ENCODE results near the gene SMPDL3B. TPM values are rescaled to one million over a fixed set of nuclear protein-coding genes. Genes with fewer than 3 reads are reported as not detected.
A peak's percentile ranks its signal among the peaks of the same experiment; 100 is the strongest.

SMPDL3B gene, protein sequence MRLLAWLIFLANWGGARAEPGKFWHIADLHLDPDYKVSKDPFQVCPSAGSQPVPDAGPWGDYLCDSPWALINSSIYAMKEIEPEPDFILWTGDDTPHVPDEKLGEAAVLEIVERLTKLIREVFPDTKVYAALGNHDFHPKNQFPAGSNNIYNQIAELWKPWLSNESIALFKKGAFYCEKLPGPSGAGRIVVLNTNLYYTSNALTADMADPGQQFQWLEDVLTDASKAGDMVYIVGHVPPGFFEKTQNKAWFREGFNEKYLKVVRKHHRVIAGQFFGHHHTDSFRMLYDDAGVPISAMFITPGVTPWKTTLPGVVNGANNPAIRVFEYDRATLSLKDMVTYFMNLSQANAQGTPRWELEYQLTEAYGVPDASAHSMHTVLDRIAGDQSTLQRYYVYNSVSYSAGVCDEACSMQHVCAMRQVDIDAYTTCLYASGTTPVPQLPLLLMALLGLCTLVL
- total RNA-seq: 0.37 and 0.44 TPM in 2 replicates

DNA sequence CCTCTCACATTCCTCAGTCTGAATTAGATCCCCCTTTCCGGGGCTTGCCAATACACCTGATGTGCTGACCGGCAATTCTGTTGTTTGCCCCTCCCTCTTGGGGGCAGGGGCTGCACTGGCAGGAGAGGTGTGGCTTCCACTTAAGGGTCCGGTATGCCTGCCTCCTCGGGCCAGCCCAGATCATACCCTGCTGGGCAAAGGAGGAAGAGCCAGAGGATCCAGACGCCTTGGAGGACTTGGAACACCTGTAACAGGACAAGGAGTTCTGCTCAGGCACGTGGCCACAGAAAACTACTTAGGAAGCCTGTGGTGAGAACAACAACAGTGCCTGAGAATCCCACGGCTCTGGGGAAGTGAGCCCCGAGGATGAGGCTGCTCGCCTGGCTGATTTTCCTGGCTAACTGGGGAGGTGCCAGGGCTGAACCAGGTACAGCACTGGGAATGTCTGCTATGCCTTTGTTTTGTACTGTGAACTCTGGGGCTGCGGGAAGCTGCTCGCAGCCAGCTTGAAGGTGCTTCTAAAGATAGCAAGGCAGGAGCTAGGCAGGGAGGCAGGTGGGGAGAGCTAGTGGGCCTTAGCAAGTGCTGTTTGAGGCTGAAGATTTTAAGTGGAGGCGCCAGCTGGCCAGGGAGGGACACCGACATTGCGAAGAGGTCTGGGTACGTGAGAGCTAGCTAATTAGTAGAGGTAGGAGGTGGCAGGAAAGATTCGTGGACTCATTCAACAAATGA, at the start of gene SMPDL3B:
Gene SMPDL3B (plus strand): TSS at position 183 of the 732 bp plus-strand sequence. CDS start 184 bp downstream, at position 367.
- Mint-ChIP-seq H3K9me3 (no peaks in the 10 kb centered on the region), H3K27me3 (ENCODE audit: low read depth) (peaks cover 16% of the 10 kb centered on the region), H3K4me3 (ENCODE audit: low read depth) (peak within 1 kb of the TSS; percentile 19), H3K36me3 (ENCODE audit: low read depth) (no peaks in the 10 kb centered on the region), H3K4me1 (ENCODE audit: low read depth) (peaks cover 30% of the 10 kb centered on the region), H3K27ac (no peak within 1 kb of the TSS)
- DNase-seq (ENCODE audit: low spot score): no peak
- intact Hi-C loops (cut with micrococcal nuclease): no loop called here

DNA sequence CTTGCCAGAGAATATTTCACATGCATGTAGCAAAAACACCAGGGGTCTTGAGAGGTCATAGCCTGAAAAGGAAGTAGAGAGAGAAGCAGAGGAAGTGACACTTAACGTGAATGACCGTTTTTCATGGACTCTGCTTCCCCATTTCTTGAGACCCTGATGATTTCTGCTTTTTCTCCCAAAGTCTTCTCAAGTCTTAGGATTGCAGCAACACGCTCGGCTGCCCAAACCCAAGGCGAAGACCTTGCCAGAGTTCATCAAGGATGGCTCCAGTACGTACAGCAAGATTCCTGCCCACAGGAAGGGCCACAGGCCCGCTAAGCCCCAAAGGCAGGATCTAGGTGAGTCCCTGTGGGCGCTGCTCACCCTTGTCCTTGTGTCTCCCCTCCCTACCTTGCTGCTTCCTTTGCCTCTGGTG, 49.7 kb upstream of the SMPDL3B start:
- Mint-ChIP-seq H3K4me1 (ENCODE audit: low read depth) (peaks cover 51% of the 10 kb centered on the region), H3K9me3 (no peaks in the 10 kb centered on the region), H3K4me3 (ENCODE audit: low read depth) (no peak overlapping the region), H3K36me3 (ENCODE audit: low read depth) (peaks cover 76% of the 10 kb centered on the region), H3K27ac (peak overlapping the region; percentile 6), H3K27me3 (ENCODE audit: low read depth) (no peaks in the 10 kb centered on the region)
- no peak for DNase-seq (ENCODE audit: low spot score)
- intact Hi-C loops (cut with micrococcal nuclease): no loop called here

DNA sequence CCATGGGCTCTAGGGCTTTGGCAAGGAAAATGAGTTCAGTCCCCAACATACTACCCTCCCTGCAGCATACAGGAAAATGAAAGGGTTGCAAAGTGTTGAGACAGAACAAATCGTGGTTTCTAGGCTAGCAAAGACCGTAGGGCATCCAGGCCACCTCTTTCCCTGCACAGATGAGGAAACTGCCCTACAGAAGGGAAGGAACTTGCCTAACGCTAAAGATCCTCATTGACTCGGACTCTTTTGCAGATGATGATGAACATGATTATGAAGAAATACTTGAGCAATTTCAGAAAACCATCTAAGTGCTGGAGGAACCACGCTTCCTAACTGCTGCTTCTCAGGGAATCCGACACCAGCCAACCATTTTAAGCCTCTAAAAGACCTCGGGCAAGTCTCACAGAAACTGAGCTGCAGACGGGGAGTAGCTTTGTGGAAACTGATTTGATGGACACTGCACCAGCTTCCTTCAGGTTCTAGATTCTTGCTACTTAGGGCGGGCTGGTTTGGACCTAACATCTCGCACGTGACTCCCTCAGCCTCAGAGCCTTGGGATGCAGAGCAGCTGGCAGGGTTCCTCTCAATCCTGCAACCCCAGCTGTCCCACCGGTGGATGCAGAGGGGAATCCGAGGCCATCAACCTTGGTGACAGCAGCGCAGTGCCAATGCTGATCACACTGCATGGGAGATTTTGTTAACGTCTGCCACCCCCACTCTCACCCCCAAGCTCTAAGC, 49.0 kb upstream of the SMPDL3B start:
- H3K27me3 Mint-ChIP-seq (ENCODE audit: low read depth): no peaks in the 10 kb centered on the region
- no peak overlapping the region for H3K4me3 Mint-ChIP-seq (ENCODE audit: low read depth)
- H3K27ac Mint-ChIP-seq: no peak overlapping the region
- peaks cover 57% of the 10 kb centered on the region for H3K4me1 Mint-ChIP-seq (ENCODE audit: low read depth)
- DNase-seq (ENCODE audit: low spot score): no peak
- H3K36me3 Mint-ChIP-seq (ENCODE audit: low read depth): peaks cover 82% of the 10 kb centered on the region
- intact Hi-C loops (cut with micrococcal nuclease): loop anchor here (2.0 kb wide), 1 partner anchor 13 kb away; the partner anchor contains the start of gene THEMIS2
- H3K9me3 Mint-ChIP-seq: no peaks in the 10 kb centered on the region

DNA sequence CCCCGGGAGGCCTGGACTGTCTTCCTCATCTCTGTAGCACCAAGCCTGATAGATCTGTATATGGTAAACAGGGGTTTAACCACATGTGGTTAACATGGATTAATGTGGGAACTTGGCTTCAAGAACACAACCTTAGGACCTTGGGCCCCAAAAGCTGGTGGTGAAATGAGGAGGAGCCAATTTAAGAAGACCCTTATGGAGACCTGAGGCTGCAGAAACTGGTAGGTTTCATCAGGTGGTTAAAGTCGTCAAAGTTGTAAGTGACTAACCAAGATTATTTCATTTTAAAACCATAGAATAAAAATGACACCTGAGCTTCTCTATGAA, 48.5 kb upstream of the SMPDL3B start:
- H3K4me3 Mint-ChIP-seq (ENCODE audit: low read depth): no peak overlapping the region
- H3K4me1 Mint-ChIP-seq (ENCODE audit: low read depth): peaks cover 62% of the 10 kb centered on the region
- intact Hi-C loops (cut with micrococcal nuclease): loop anchor here (2.0 kb wide), 1 partner anchor 14 kb away; the partner anchor contains the start of gene THEMIS2
- H3K9me3 Mint-ChIP-seq: no peaks in the 10 kb centered on the region
- H3K36me3 Mint-ChIP-seq (ENCODE audit: low read depth): peaks cover 85% of the 10 kb centered on the region
- peak overlapping the region; percentile 82 for H3K27ac Mint-ChIP-seq
- DNase-seq (ENCODE audit: low spot score): no peak
- H3K27me3 Mint-ChIP-seq (ENCODE audit: low read depth): no peaks in the 10 kb centered on the region

DNA sequence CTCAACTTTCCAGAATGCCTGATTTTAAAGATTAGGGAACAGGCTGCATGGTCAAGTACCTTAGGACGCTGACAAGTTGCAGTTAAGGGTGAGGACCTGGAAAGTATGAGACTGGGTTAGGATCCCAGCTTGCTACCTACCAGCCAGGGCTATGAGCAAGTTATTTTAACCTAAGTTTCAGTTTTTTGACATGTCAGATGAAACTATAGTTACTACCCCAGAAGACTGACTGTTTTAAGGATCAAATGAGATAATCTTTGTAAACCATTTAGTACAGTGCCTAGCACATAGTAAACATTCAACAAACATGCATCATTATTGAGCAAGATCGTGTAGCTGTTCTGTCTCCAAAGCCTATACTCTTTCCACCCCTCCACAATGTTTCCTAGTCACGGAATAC, 48.1 kb upstream of the SMPDL3B start:
- peaks cover 85% of the 10 kb centered on the region for H3K36me3 Mint-ChIP-seq (ENCODE audit: low read depth)
- intact Hi-C loops (cut with micrococcal nuclease): loop anchor here (2.0 kb wide), 1 partner anchor 14 kb away; the partner anchor contains the start of gene THEMIS2

DNA sequence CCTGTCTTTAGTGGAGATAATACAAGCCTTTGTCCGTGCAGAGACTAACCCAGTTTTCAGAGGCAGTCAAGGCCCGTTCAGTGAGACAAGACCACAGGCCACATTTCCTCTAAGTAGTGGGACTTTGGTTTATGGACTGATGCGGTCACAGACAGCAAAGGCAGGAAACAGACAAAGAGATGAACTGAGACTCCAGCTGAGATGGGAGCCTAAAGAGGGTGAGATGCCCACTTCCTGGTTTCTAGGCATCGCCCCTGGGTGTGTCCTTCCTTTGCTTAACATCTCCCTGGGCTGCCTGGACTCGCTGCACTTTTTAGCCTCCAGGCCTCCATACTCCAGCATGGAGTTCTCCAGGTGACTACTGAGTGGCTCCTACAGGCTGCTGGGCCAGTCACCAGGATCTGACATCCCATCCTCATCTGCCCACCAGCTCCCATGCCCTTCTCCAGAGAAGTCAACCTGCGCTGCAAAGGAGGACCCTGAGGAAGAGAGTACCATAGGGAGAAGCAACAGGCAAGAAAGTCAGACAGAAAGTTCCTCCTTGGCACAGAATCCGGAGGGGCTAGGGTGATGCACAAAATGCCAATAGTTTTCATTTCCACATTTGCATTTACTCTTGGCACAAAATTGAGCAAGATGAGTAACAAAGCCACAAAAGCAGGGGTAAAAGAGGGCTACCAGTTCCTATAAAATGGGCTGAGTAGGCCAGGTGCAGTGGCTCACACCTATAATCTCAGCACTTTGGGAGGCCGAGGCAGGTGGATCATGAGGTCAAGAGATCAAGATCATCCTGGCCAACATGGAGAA, 47.4 kb upstream of the SMPDL3B start:
- Mint-ChIP-seq H3K4me3 (ENCODE audit: low read depth) (peak overlapping the region; percentile 40), H3K27ac (peak overlapping the region; percentile 82), H3K4me1 (ENCODE audit: low read depth) (peaks cover 73% of the 10 kb centered on the region), H3K27me3 (ENCODE audit: low read depth) (no peaks in the 10 kb centered on the region), H3K9me3 (no peaks in the 10 kb centered on the region), H3K36me3 (ENCODE audit: low read depth) (peaks cover 89% of the 10 kb centered on the region)
- intact Hi-C loops (cut with micrococcal nuclease): loop anchor here (2.0 kb wide), 1 partner anchor 15 kb away; the partner anchor contains the start of gene THEMIS2
- peak; percentile 62 for DNase-seq (ENCODE audit: low spot score)

More for the DNA sequence above, 48.1 kb upstream of the SMPDL3B start:
- no peaks in the 10 kb centered on the region for H3K9me3 Mint-ChIP-seq
- H3K27ac Mint-ChIP-seq: peak overlapping the region; percentile 82
- DNase-seq (ENCODE audit: low spot score): no peak
- peak overlapping the region; percentile 31 for H3K4me3 Mint-ChIP-seq (ENCODE audit: low read depth)
- peaks cover 66% of the 10 kb centered on the region for H3K4me1 Mint-ChIP-seq (ENCODE audit: low read depth)
- H3K27me3 Mint-ChIP-seq (ENCODE audit: low read depth): no peaks in the 10 kb centered on the region

DNA sequence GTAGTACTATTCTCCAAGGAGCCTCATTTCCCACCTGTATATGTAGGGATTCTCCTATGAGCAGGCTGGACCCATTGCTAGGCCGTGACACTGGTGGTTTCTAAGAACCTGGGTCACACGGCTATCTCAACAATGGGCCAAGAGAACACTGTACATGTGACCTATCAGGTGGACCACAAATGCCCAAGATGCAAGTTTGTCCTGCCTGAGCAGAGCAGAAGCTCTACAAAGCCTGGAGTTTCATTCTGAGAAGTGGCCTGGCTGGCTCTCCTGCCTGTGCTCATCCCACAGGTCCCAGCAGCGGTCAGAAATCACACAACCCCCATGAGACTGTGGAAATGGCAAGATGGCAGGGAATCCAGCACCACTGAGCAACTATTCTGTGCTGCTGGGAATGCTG, 45.3 kb upstream of the SMPDL3B start:
- Mint-ChIP-seq H3K9me3 (no peaks in the 10 kb centered on the region), H3K4me1 (ENCODE audit: low read depth) (peaks cover 69% of the 10 kb centered on the region), H3K27me3 (ENCODE audit: low read depth) (no peaks in the 10 kb centered on the region), H3K36me3 (ENCODE audit: low read depth) (peaks cover 84% of the 10 kb centered on the region), H3K27ac (peak overlapping the region; percentile 33), H3K4me3 (ENCODE audit: low read depth) (no peak overlapping the region)
- no peak for DNase-seq (ENCODE audit: low spot score)
- intact Hi-C loops (cut with micrococcal nuclease): no loop called here

DNA sequence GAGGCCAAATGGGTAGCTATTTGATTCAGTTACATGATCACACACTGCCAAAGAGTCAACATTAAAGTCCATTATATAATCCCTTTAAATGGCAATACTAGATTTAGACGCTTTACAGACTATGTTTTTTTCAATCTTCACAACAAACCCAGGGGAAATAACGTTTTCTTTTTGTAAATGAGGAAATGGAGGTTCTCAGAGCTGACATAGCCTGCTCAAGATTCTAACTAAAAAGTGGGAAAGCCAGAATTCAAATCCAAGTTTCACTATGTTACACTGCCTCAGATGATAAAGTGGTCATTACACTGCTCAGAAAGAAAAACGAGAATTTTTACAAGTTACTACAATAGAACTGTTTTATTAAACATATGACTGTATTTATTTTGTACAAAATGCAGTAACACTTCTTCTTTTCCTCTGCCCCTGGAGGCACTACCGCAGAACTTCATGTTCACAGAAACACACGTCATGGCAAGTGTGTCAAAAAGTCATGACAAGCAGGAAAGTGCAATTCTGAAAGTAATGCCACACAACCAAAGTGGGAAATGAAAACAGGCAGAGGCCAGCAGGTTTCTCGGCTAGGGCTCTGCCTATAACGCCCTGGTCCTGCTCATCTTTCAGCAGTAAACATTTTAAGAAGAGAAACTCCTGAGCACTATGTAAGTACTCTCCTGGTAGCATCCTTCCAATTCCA, 43.5 kb upstream of the SMPDL3B start:
- intact Hi-C loops (cut with micrococcal nuclease): no loop called here
- Mint-ChIP-seq H3K4me1 (ENCODE audit: low read depth) (peaks cover 54% of the 10 kb centered on the region), H3K27me3 (ENCODE audit: low read depth) (no peaks in the 10 kb centered on the region)

DNA sequence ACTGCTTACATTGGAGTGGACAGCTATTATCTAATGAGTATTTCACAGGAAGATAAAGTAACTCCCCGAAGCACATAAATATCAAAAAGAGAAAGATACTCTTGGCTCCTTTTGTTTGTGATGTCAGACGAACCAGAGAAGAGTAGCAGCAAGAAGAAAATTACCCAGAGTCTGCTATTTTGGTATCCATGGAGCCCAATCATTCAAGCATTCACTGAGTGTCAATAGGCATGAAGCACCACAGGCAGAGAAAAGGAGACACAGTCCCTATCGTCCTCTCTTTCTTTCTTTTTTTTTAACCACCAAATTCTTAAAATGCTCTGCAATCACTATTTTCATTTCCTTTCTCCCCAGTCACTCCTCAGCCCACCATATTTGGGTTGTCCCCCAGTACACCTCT, 40.3 kb upstream of the SMPDL3B start:
- DNase-seq (ENCODE audit: low spot score): no peak
- H3K9me3 Mint-ChIP-seq: no peaks in the 10 kb centered on the region
- intact Hi-C loops (cut with micrococcal nuclease): no loop called here
- H3K4me3 Mint-ChIP-seq (ENCODE audit: low read depth): no peak overlapping the region
- peak overlapping the region; percentile 40 for H3K27ac Mint-ChIP-seq
- peaks cover 34% of the 10 kb centered on the region for H3K4me1 Mint-ChIP-seq (ENCODE audit: low read depth)
- peaks cover 61% of the 10 kb centered on the region for H3K36me3 Mint-ChIP-seq (ENCODE audit: low read depth)
- no peaks in the 10 kb centered on the region for H3K27me3 Mint-ChIP-seq (ENCODE audit: low read depth)

More for the DNA sequence above, 43.5 kb upstream of the SMPDL3B start:
- Mint-ChIP-seq H3K36me3 (ENCODE audit: low read depth) (peaks cover 80% of the 10 kb centered on the region), H3K4me3 (ENCODE audit: low read depth) (peak overlapping the region; percentile 18), H3K27ac (peak overlapping the region; percentile 88), H3K9me3 (no peaks in the 10 kb centered on the region)
- DNase-seq (ENCODE audit: low spot score): peak; percentile 60

DNA sequence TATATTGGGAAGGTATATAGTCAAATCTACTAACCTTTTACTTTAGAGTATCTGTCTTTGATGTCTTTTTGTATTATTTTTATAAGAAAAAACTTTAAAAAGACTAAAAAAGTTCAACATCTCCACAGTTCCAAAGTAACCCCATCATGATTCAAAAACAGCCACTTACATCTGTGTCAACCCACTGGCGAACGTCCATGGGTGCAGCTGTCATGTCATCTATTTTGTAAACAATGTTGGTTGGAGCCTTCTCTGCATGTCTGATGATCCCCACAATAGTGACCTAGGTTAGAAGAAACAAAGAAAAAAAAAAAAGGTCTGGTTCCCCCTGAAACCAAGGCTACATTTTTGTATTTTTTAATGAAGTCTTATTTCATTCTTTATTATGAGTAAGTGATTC, 28.0 kb upstream of the SMPDL3B start:
- Mint-ChIP-seq H3K36me3 (ENCODE audit: low read depth) (peaks cover 67% of the 10 kb centered on the region), H3K27me3 (ENCODE audit: low read depth) (no peaks in the 10 kb centered on the region), H3K9me3 (no peaks in the 10 kb centered on the region), H3K27ac (no peak overlapping the region), H3K4me1 (ENCODE audit: low read depth) (peaks cover 8% of the 10 kb centered on the region), H3K4me3 (ENCODE audit: low read depth) (no peak overlapping the region)
- intact Hi-C loops (cut with micrococcal nuclease): no loop called here
- DNase-seq (ENCODE audit: low spot score): no peak

DNA sequence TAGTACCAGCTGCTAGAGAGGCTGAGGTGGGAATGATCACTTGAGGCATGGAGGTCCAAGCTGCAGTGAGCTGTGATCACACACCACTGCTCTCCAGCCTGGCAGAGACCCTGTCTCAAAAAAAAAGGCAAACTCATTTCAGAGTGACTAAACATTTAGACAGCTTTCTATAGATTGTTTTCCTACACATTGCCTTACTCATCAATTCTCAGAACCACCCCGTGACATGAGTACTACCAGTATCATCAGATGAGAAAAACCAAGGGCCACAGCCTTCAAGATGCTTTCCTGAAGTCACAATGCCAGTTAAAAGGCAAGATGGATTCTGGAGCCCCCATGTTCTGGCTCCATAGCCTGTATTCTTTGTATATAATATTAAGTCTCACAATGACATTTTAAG, 22.4 kb upstream of the SMPDL3B start:
- Mint-ChIP-seq H3K4me3 (ENCODE audit: low read depth) (peak overlapping the region; percentile 54), H3K27me3 (ENCODE audit: low read depth) (peaks cover 2% of the 10 kb centered on the region), H3K4me1 (ENCODE audit: low read depth) (peaks cover 22% of the 10 kb centered on the region), H3K27ac (peak overlapping the region; percentile 89), H3K9me3 (peaks cover 6% of the 10 kb centered on the region), H3K36me3 (ENCODE audit: low read depth) (peaks cover 46% of the 10 kb centered on the region)
- DNase-seq (ENCODE audit: low spot score): no peak
- intact Hi-C loops (cut with micrococcal nuclease): loop anchor here (1.0 kb wide), 1 partner anchor 54 kb away; no protein-coding TSS in a partner anchor

All from activated T-helper 2 cell treated with anti-CD3 and anti-CD28 coated beads, Interferon-gamma antibody, Interleukin-2, Interleukin-4, amounts not matched to agents 10 μg/mL and 5 μg/mL and 100 μg/mL, durations not matched to agents 14 hours and 24 hours and 36 hours (primary cell).